Transverse colon (tissue), 4 donors: Measurements from ENCODE around the gene DISC1. TPM values are rescaled to one million over a fixed set of nuclear protein-coding genes. Genes with fewer than 3 reads are reported as not detected.

Source experiments
- DNase-seq: peaks from one replicate; pipeline ENCODE4 v3.0.0-alpha.2; 2019
- H3K27ac ChIP-seq, 4 donors: fragments of 200-600 bp; sonication (generic); 2 replicates each; pipeline ENCODE4 v1.5.1; 2016 to 2018; ENCODE audit warnings: inconsistent platforms in 4 of 4
- H3K27me3 ChIP-seq: fragments of 200-600 bp; sonication (generic); 2 replicates; pipeline ENCODE4 v1.5.1; 2017; ENCODE audit warnings: inconsistent platforms
- H3K36me3 ChIP-seq, 4 donors: fragments of 200-600 bp; sonication (generic); 2 replicates each; pipeline ENCODE4 v1.5.1; 2017 to 2019; ENCODE audit warnings: inconsistent platforms in 4 of 4
- H3K4me1 ChIP-seq, 4 donors: fragments of 200-600 bp; sonication (generic); 2 replicates each; pipeline ENCODE4 v1.5.1; 2017 to 2020; ENCODE audit warnings: inconsistent platforms in 4 of 4
- H3K4me3 ChIP-seq, 4 donors: fragments of 200-600 bp; sonication (generic); 1 replicate in 1 of 4; 2 replicates in 3 of 4; pipeline versions ENCODE4 v1.5.1 to v1.6.1; 2017 to 2019; ENCODE audit warnings: inconsistent platforms in 4 of 4
- H3K9me3 ChIP-seq, 2 donors: fragments of 200-600 bp; sonication (generic); 2 replicates each; pipeline ENCODE4 v1.5.1; 2017 to 2019; ENCODE audit warnings: inconsistent platforms in 2 of 2
- CTCF ChIP-seq, 5 experiments: fragments of 200-600 bp in 3 of 5; fragments of 450-650 bp in 2 of 5; sonication (generic) in 3 of 5; IDR thresholded peaks; 1 replicate in 2 of 5; 2 replicates in 3 of 5; pipeline ENCODE4 v1.5.1; 2016 to 2017; ENCODE audit warnings: antibody characterized with exemption in 5 of 5, inconsistent platforms in 3 of 5, mild to moderate bottlenecking in 2 of 5, moderate library complexity in 1 of 5
- EP300 ChIP-seq: sonication (generic); formaldehyde crosslinking; IDR thresholded peaks from one replicate; pipeline ENCODE4 v1.6.1; 2017; ENCODE audit warnings: antibody characterized with exemption, low read depth
- POLR2A ChIP-seq: fragments of 450-650 bp; IDR thresholded peaks from one replicate; pipeline ENCODE4 v1.6.1; 2016; ENCODE audit warnings: antibody characterized with exemption, mild to moderate bottlenecking, moderate library complexity
- POLR2AphosphoS5 ChIP-seq, 3 donors: sonication (generic); formaldehyde crosslinking; IDR thresholded peaks; one replicate each; pipeline ENCODE4 v1.6.1; 2016; ENCODE audit warnings: antibody characterized with exemption in 3 of 3
- WGBS, 2 donors: methylation state at CpG; one replicate each; pipeline ENCODE4 v1.1.5; 2018; ENCODE audit warnings: low coverage in 1 of 2; 5-methylcytosine and 5-hydroxymethylcytosine counted together
- in situ Hi-C, 4 donors: fragments of 200-750 bp; cut with MboI; loops; one replicate each; pipeline versions ENCODE4 v1.15.0 to v1.15.1; 2017; ENCODE audit warnings: low sequenced_read_pairs in 3 of 4, low pct_ligation_motif_present in 1 of 4, low pct_unique_long_range_greater_than_20kb in 1 of 4
- intact Hi-C: fragments of 100-400 bp; cut with DNase I; formaldehyde crosslinking; loops from one replicate; pipeline ENCODE4 v1.15.1; 2023; ENCODE audit warnings: low total_unique reads
- total RNA-seq, 4 donors: library from RNA; depleted of rRNA; stranded (reverse); fragments of >200 nt; gene quantifications; one replicate each; pipeline ENCODE4 v1.1.0, GENCODE V29; 2016

The DISC1 gene
- total RNA-seq, 4 donors from 2014 or later, result 7.8 to 20.3 (median 11.5) TPM

- no peak overlapping the region for H3K27ac ChIP-seq
- intact Hi-C loops (no loop called here), in situ Hi-C loops (no loop called here)
- TF ChIP-seq POLR2A, result no peak
- no peak for TF ChIP-seq CTCF (IDR thresholded peaks at IDR 0.05)
- TF ChIP-seq POLR2AphosphoS5 (IDR thresholded peaks at IDR 0.05), result no peak
- TF ChIP-seq EP300, result no peak
- DNase-seq, result no peak
- 76% methylated on average over 5 of the region's 5 CpGs; no CpG with 5 or more reads in 1 of the 2 donors for WGBS, 2 donors
- no peaks in the 10 kb centered on the region for H3K36me3 ChIP-seq
- H3K4me1 ChIP-seq, result no peaks in the 10 kb centered on the region
- H3K9me3 ChIP-seq, result no peaks in the 10 kb centered on the region
- no peak overlapping the region for H3K4me3 ChIP-seq
- no peaks in the 10 kb centered on the region for H3K27me3 ChIP-seq
Measured at GRCh38 chr1:231982871-231983587, 356.4 kb downstream of the DISC1 start.

GRCh38 chr1:231983588-231984193, 357.1 kb downstream of the DISC1 start:
- no peak for DNase-seq
- Histone ChIP-seq H3K27me3 (no peaks in the 10 kb centered on the region), H3K4me3 (no peak overlapping the region), H3K9me3 (no peaks in the 10 kb centered on the region), H3K4me1 (no peaks in the 10 kb centered on the region), H3K36me3 (no peaks in the 10 kb centered on the region), H3K27ac (no peak overlapping the region)
- TF ChIP-seq EP300, result no peak
- TF ChIP-seq POLR2A, result no peak
- TF ChIP-seq CTCF (IDR thresholded peaks at IDR 0.05), result no peak
- TF ChIP-seq POLR2AphosphoS5 (IDR thresholded peaks at IDR 0.05), result no peak
- in situ Hi-C loops (no loop called here), intact Hi-C loops (no loop called here)
- 89 to 93% methylated on average over 4 of the region's 4 CpGs for WGBS, 2 donors

GRCh38 chr1:231985296-231986023, 358.9 kb downstream of the DISC1 start:
- Histone ChIP-seq H3K27me3 (no peaks in the 10 kb centered on the region), H3K4me3 (no peak overlapping the region)
- WGBS, 2 donors, result 93 to 96% methylated on average over 4 of the region's 4 CpGs

More at GRCh38 chr1:231985296-231986023, 358.9 kb downstream of the DISC1 start:
- Histone ChIP-seq H3K4me1 (no peaks in the 10 kb centered on the region), H3K36me3 (no peaks in the 10 kb centered on the region), H3K27ac (no peak overlapping the region), H3K9me3 (no peaks in the 10 kb centered on the region)
- DNase-seq, result no peak
- TF ChIP-seq EP300 (no peak), CTCF (IDR thresholded peaks at IDR 0.05) (no peak), POLR2A (no peak), POLR2AphosphoS5 (IDR thresholded peaks at IDR 0.05) (no peak)
- intact Hi-C loops, result no loop called here
- in situ Hi-C loops, result no loop called here
